ENCODE measurements around the gene FH.

FH gene

DNA sequence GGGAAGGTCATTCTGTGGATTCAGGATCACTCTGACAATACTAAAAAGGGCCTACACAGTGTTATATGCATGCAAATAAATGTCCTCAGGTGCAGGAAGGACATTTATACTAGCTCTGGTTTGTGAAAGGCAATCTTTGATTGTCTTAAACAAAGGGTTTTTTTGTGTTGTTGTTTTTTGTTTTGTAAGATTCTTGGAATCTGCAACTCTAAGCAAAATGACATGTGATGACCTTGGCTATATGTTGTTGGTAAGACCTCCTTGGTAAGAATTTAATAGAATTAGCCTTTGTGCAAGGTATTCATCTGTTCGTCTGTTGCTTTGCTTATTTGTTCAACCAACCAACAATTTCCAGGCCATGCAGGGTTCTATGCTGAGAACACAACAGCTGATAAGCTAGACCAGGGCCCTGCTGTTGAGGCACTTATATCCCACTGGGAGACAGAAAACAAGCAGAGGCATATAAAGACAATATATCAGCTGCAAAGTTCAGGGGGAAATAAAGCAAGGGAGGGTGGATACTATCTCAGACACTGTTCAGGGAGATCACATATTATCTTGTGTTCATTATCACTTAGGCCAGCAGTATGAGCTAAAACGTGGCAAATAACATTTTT is 60.3 kb downstream of the FH start:
- no peak for DNase-seq (ENCODE audit: low spot score)

GRCh38 chr1:241457421-241457820 is 62.1 kb downstream of the FH start:
- no peak for DNase-seq (ENCODE audit: low spot score)

DNA sequence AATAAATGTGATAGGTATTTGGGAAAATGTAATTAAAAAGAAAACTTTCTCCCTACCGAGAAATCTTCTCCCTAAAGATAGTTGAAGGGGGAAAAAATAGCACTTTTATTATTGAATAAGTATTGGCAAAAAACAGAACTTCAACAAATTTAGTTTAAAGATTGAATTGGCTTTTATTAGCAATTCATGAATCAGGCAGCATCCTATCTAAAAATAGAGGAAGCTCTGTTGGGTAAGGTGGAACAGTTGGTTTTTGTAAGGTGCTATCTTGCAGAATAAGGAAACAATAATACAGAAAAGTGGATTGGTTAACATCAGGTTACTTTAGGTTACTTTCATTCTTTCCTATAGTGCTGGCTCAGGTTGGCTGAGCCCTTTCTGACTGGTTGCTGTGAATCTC is 62.8 kb downstream of the FH start:
- DNase-seq (ENCODE audit: low spot score), result no peak

- DNase-seq (ENCODE audit: low spot score), result no peak
Measured at GRCh38 chr1:241453732-241454131, 65.8 kb downstream of the FH start.

- no peak for DNase-seq (ENCODE audit: low spot score)
Measured at GRCh38 chr1:241451956-241452355, 67.6 kb downstream of the FH start.
